SJSA1 (cell line): Measurements from ENCODE around the gene ARTN. TPM values are rescaled to one million over a fixed set of nuclear protein-coding genes. Genes with fewer than 3 reads are reported as not detected.

Source experiments
- DNase-seq, 2 experiments: peaks; one replicate each; pipeline ENCODE4 v3.0.0-alpha.2; 2015 to 2020; ENCODE audit warnings: low spot score in 2 of 2, low read depth in 1 of 2
- H3K27ac ChIP-seq: fragments of 250-450 bp; sonication (Bioruptor Pico); 2 replicates; pipeline ENCODE4 v1.5.1; 2020; ENCODE audit warnings: mild to moderate bottlenecking, moderate library complexity
- H3K27me3 ChIP-seq: fragments of 250-450 bp; sonication (Bioruptor Pico); replicated peaks from 2 replicates; pipeline ENCODE4 v1.5.1; 2020; ENCODE audit warnings: mild to moderate bottlenecking, moderate library complexity
- H3K36me3 ChIP-seq: fragments of 250-450 bp; sonication (Bioruptor Pico); 2 replicates; pipeline ENCODE4 v1.5.1; 2020; ENCODE audit warnings: mild to moderate bottlenecking
- H3K4me1 ChIP-seq: fragments of 250-450 bp; sonication (Bioruptor Pico); replicated peaks from 2 replicates; pipeline ENCODE4 v1.6.1; 2021; ENCODE audit warnings: mild to moderate bottlenecking
- H3K4me3 ChIP-seq: fragments of 250-450 bp; sonication (Bioruptor Pico); 2 replicates; pipeline ENCODE4 v1.5.1; 2020; ENCODE audit warnings: mild to moderate bottlenecking
- H3K9me3 ChIP-seq: fragments of 250-450 bp; sonication (Bioruptor Pico); replicated peaks from 2 replicates; pipeline ENCODE4 v1.5.1; 2020; ENCODE audit warnings: mild to moderate bottlenecking
- total RNA-seq: library from RNA; depleted of rRNA; stranded (reverse); fragments of >200 nt; shearing (Covaris generic); gene quantifications from 2 replicates; pipeline ENCODE4 v1.2.3, GENCODE V29; 2014

ARTN gene
- total RNA-seq, 1 experiment from 2014 or later = not detected

GRCh38 chr1:43974443-43975248 lies 41.0 kb downstream of the ARTN start, which contains the start of gene ATP6V0B:
Gene ATP6V0B, plus strand, starts transcription at chr1:43974960. Its CDS starts 81 bp downstream, at chr1:43975041.
- peak; percentile 87 to 96 for DNase-seq
- Histone ChIP-seq H3K27me3 (no peaks in the 10 kb centered on the region), H3K4me1 (peaks cover 42% of the 10 kb centered on the region), H3K36me3 (peaks cover 59% of the 10 kb centered on the region), H3K4me3 (peak within 1 kb of the TSS; percentile 88), H3K27ac (peak within 1 kb of the TSS; percentile 57), H3K9me3 (no peaks in the 10 kb centered on the region)

- H3K9me3 ChIP-seq = no peaks in the 10 kb centered on the region
- H3K27me3 ChIP-seq = no peaks in the 10 kb centered on the region
- peaks cover 61% of the 10 kb centered on the region for H3K36me3 ChIP-seq
- H3K4me1 ChIP-seq = peaks cover 49% of the 10 kb centered on the region
- no peak for DNase-seq
- peak overlapping the region; percentile 88 for H3K4me3 ChIP-seq
- peak overlapping the region; percentile 57 for H3K27ac ChIP-seq
Measured at GRCh38 chr1:43975249-43975961, 41.8 kb downstream of the ARTN start.

- Histone ChIP-seq H3K27me3 (no peaks in the 10 kb centered on the region), H3K4me1 (peaks cover 46% of the 10 kb centered on the region), H3K27ac (no peak overlapping the region), H3K4me3 (peak overlapping the region; percentile 88), H3K9me3 (no peaks in the 10 kb centered on the region), H3K36me3 (peaks cover 68% of the 10 kb centered on the region)
- no peak for DNase-seq
Measured at GRCh38 chr1:43976045-43976444, 42.4 kb downstream of the ARTN start.

GRCh38 chr1:43976890-43977289 lies 43.3 kb downstream of the ARTN start:
- no peaks in the 10 kb centered on the region for H3K27me3 ChIP-seq
- peaks cover 46% of the 10 kb centered on the region for H3K4me1 ChIP-seq
- H3K4me3 ChIP-seq = no peak overlapping the region
- no peaks in the 10 kb centered on the region for H3K9me3 ChIP-seq
- H3K27ac ChIP-seq = no peak overlapping the region
- DNase-seq = no peak
- peaks cover 67% of the 10 kb centered on the region for H3K36me3 ChIP-seq

- Histone ChIP-seq H3K4me3 (no peak overlapping the region), H3K36me3 (peaks cover 68% of the 10 kb centered on the region), H3K27me3 (no peaks in the 10 kb centered on the region), H3K27ac (no peak overlapping the region), H3K4me1 (peaks cover 46% of the 10 kb centered on the region), H3K9me3 (no peaks in the 10 kb centered on the region)
- no peak for DNase-seq
Measured at GRCh38 chr1:43977376-43978263, 44.0 kb downstream of the ARTN start.

- Histone ChIP-seq H3K27me3 (no peaks in the 10 kb centered on the region), H3K27ac (no peak overlapping the region), H3K9me3 (no peaks in the 10 kb centered on the region), H3K4me1 (peaks cover 46% of the 10 kb centered on the region), H3K4me3 (no peak overlapping the region), H3K36me3 (peaks cover 69% of the 10 kb centered on the region)
- no peak for DNase-seq
Measured at GRCh38 chr1:43978264-43978550, 44.6 kb downstream of the ARTN start.

GRCh38 chr1:43978551-43979260 lies 45.1 kb downstream of the ARTN start, which contains the start of gene B4GALT2:
Gene B4GALT2, plus strand, starts transcription at chr1:43979210. Its CDS starts 1,951 bp downstream, at chr1:43981161.
- Histone ChIP-seq H3K4me3 (peak within 1 kb of the TSS; percentile 59), H3K9me3 (no peaks in the 10 kb centered on the region), H3K4me1 (peaks cover 46% of the 10 kb centered on the region), H3K27ac (peak within 1 kb of the TSS; percentile 65), H3K36me3 (peaks cover 69% of the 10 kb centered on the region), H3K27me3 (no peaks in the 10 kb centered on the region)
- peak in 1 of 2 experiments; percentile 42 for DNase-seq

- H3K27ac ChIP-seq = peak overlapping the region; percentile 65
Measured at GRCh38 chr1:43979261-43979527, 45.6 kb downstream of the ARTN start.

GRCh38 chr1:43979528-43980254 lies 46.1 kb downstream of the ARTN start:
- Histone ChIP-seq H3K36me3 (peaks cover 75% of the 10 kb centered on the region), H3K27ac (peak overlapping the region; percentile 65), H3K4me1 (peaks cover 40% of the 10 kb centered on the region), H3K4me3 (peak overlapping the region; percentile 59), H3K9me3 (no peaks in the 10 kb centered on the region), H3K27me3 (no peaks in the 10 kb centered on the region)
- peak; percentile 46 to 68 for DNase-seq

More at GRCh38 chr1:43979261-43979527, 45.6 kb downstream of the ARTN start:
- Histone ChIP-seq H3K4me1 (peaks cover 44% of the 10 kb centered on the region), H3K27me3 (no peaks in the 10 kb centered on the region), H3K4me3 (peak overlapping the region; percentile 59), H3K9me3 (no peaks in the 10 kb centered on the region), H3K36me3 (peaks cover 71% of the 10 kb centered on the region)
- no peak for DNase-seq

GRCh38 chr1:43980255-43981134 lies 46.9 kb downstream of the ARTN start:
- Histone ChIP-seq H3K4me3 (peak overlapping the region; percentile 59), H3K27ac (peak overlapping the region; percentile 65; the same call in 1 of the 2 replicates)
- DNase-seq = no peak

GRCh38 chr1:43981135-43981491 lies 47.5 kb downstream of the ARTN start:
- Histone ChIP-seq H3K9me3 (no peaks in the 10 kb centered on the region), H3K4me3 (no peak overlapping the region), H3K36me3 (peaks cover 75% of the 10 kb centered on the region), H3K27ac (no peak overlapping the region), H3K27me3 (no peaks in the 10 kb centered on the region), H3K4me1 (peaks cover 33% of the 10 kb centered on the region)
- DNase-seq = no peak

More at GRCh38 chr1:43980255-43981134, 46.9 kb downstream of the ARTN start:
- H3K9me3 ChIP-seq = no peaks in the 10 kb centered on the region
- H3K36me3 ChIP-seq = peaks cover 73% of the 10 kb centered on the region
- H3K4me1 ChIP-seq = peaks cover 39% of the 10 kb centered on the region
- H3K27me3 ChIP-seq = no peaks in the 10 kb centered on the region

GRCh38 chr1:43981636-43982035 lies 48.0 kb downstream of the ARTN start:
- no peaks in the 10 kb centered on the region for H3K9me3 ChIP-seq

More at GRCh38 chr1:43981636-43982035, 48.0 kb downstream of the ARTN start:
- H3K36me3 ChIP-seq = peaks cover 75% of the 10 kb centered on the region
- H3K27me3 ChIP-seq = no peaks in the 10 kb centered on the region
- H3K4me1 ChIP-seq = peaks cover 28% of the 10 kb centered on the region
- no peak overlapping the region for H3K27ac ChIP-seq
- no peak for DNase-seq
- H3K4me3 ChIP-seq = no peak overlapping the region
